Activated CD8-positive, alpha-beta memory T cell treated with anti-CD3 and anti-CD28 coated beads, Interleukin-2, amount 50 U/mL, for 48 hours (primary cell): ENCODE measurements around the gene SMYD3.
"Not testable (repeated sequence)": the region's sequence is repeated elsewhere in the genome, so short reads cannot be mapped to it uniquely, and the experiment has no call there.

Source experiments
- DNase-seq: peaks from one replicate; pipeline ENCODE4 v3.0.0-alpha.2; 2020

The SMYD3 gene

DNA sequence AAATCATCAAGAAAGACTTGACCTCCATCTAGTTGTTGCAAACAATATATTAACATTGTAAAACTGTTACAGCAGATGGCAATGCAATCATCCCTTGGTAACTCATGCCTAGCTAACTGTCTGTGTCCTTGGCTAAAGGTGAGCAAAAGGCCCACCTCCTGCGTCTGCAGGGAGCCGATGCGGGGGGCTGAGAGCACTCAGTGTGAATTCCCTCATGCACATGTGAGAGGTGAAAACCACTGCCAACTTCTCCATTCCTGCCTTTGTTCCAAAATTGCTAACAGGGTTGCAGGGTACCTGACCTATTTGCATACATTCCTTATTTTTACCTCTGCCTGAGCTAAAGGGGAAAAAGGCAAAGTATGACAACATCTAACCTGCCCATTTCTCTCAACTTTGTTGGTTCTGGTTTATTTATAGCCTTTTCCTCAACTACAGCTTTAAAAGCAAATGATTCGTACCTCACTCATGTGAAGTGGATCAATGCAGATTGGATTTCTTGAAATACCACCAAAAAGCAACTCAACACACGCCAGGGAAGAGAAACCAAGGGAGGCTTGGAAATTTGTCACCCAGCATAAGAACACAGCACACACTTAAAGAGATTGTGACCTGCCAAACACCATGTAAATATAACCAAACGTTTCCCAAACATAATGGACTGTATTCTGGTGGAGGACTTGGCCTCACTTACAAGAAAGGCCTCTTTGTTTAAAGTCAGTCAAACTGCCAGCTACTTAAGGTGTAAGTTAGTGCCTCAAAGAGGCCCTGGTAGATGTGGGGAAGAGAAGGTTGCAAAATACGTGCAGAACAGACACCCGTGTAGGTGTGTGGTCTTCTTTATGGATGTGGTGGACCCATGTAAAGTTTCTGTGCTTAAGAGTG, 651.0 kb downstream of the SMYD3 start:
- no peak for DNase-seq

DNA sequence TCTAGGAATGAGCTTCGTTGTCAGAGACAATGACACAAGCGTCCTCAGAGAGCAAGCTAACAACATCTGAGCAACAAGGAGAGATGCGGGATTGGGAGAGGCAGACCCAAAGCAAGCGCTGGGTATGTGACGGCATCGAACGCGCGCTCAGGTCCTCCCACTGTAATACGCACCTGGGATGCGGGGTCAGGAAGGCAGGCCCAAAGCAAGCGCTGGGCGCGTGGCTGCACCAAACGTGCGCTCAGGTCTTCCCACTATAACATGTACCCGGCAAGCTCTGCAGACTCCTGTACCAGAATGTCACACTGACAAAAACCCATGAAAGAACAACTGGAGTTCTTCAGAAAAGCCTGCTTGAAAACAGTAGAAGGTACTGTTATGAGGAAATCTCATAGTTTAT, 653.8 kb downstream of the SMYD3 start:
- no peak for DNase-seq

DNA sequence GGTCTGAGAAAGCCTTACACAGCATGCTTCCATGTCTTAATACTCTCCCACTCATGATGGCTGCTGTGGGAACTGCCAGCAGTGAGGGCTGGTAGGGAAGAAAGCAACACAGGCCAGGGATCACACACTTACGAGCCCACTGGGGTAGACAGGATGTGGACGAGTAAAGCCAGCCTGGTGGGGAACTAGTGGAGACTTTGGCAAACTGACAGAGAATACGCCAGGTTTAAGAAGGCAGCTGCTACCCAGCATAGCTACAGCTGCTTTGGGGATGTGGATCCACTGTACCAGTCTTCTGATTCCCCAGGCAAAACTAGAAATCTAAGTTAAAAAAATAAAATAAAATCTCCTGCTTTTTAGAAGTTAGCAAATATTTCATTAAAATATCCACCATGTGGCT, 664.0 kb downstream of the SMYD3 start:
- no peak for DNase-seq

DNA sequence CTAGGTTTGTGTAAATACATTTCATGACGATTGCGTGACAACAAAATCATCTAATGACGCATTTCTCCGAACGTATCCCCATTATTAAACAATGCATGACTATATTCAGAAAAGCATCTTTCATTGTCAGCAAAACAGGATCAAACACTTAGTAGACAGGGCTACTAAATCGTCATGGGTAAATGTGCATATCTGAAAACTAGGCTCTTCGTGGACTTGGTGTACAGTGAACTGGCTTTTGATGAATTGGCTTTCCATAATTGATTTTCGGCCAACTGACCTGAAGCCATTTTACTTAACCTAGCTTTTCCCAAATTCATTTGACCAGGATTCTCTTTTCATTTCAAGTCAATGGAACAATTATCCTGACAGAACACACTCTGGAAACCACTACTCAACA, 665.0 kb downstream of the SMYD3 start:
- no peak for DNase-seq

DNA sequence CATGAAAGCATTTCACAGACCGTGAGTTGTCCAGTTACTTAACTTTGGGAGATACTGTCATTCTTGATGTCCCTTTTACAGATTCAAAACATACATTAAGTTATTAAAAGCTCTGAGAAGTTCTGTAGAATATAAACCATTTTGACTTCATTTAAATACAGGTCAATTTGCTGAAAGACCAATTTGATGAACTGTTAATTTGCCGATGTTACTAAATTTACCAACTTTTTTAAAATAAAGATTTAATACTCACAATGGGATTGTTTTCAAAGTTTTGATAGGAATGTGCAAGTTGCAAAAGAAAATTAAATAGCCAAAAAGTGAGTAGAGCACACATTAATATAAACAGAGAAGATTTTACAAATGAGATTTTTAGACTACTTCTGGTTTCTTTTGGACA, 666.1 kb downstream of the SMYD3 start:
- DNase-seq, result no peak

DNA sequence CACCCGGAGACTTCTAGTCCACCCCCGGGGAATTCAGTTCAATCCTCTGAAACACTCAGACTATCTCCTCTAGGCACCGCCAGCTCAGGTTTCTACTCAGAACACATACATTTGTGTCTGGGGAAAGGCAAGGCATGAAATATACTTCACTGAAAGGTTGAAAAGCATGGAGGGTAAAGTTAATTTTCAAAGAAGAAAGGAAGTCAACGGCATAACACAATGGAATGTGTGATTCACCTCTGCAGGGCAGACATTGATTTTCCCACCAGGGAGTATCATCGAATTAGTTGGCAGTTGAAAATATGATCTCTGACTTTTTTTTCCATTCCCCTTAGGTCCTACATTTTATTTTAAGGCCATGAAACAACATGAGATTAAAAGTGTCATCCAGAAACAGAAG, 669.4 kb downstream of the SMYD3 start:
- DNase-seq, result no peak

DNA sequence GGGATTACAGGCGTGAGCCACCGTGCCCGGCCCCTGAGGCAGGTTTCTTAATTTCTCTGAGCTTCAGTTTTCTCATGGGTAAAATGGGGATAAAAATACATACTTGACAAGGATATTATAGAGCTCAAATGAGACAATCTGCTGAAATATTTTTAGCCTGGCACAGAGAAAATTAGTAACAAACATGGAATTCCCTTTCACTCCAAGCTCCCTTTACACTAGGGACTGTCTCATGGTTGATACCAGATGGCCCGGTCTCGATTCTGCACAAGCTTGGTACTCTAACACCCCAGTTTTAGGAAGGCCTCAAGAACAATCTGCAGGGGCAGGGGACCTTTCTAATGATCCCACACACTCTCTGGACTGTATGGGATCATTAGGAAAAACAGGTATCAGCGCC, 671.7 kb downstream of the SMYD3 start:
- DNase-seq, result no peak

DNA sequence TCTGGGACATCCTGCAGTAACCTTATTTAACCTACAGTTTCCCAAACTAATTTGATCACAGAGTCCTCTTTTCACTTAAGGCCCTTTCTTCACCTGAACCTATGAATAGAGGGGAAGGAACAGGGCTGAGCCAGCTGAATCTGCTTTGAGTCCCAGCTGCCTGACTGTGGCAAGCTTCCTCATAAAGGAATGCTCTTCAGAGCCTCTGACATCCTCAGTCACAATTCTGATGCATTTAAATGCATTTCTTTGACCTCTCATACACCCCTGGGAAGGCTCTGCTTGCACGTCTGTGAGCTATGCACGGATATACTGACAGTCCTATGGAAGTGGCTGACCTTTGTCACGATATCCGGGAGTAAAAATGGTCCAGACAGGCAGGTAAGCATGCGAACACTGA, 673.1 kb downstream of the SMYD3 start:
- no peak for DNase-seq

DNA sequence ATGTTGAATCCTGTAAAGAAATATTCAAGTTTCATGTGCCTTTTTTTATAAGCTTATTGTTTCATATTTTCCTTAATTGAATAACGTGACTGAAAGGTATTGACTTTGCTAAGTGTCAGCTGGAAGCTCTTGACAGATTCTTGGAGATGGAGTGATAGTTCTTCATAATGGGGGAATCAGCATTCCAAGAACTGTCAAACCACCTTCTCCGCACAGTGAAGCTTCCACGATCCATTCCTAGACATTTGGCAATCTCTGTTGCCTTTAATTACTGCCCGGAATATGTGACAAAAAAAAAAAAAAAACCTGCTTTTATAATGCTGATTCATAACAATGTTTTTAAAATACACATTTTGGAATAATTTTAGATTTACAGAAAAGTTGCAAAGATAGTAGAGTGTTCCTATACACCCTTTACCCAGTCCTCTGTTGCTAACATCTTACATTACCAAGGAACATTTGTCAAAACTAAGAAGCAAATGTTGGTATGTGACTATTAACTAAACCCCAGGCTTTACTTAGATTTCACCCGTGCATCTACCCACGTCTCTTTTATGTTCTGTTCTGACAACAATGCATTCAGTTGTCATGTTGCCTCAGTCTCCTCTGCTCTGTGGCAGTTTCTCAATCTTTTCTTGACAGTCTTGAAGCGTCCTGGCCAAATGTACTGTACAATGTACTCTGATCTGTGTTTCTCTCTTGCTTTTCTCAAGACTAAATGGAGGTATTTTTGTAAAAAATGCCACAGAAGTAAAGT, 674.1 kb downstream of the SMYD3 start:
- DNase-seq, result no peak

DNA sequence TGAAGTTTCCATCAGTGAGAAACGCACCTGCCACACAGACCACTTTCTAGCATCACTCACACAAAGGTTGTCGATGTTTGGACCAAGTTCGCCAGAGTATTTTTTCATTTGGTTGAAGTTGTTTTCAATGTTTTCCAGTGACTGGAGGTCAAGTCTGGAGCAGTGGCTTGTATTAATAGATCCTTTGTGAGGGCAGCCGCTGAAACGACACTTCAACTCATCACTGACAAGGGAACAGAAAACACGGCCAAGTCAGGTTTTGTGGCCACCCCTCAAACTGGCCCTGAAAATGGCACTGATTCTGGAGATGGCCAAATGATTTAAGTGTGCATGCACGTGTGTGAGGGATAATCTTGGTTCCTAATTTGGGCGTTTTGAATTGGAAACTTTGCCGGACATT, 675.6 kb downstream of the SMYD3 start:
- no peak for DNase-seq

DNA sequence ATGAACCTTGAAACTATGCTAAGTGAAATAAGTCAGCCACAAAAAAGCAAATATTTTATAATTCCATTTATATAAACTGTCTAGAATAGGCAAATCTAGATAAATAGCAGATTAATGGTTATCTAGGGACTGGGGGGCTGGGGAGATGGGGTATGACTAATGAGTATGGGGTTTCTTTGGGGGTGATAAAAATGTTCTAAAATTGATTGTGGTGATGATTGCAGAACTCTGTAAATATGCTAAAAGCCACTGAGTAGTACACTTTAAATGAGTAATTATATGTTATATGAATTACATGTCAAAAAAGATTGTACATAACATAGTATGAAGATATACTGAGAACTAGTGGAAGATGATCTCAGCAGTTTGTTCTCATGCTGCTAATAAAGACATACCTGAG, 677.3 kb downstream of the SMYD3 start:
- DNase-seq, result no peak

DNA sequence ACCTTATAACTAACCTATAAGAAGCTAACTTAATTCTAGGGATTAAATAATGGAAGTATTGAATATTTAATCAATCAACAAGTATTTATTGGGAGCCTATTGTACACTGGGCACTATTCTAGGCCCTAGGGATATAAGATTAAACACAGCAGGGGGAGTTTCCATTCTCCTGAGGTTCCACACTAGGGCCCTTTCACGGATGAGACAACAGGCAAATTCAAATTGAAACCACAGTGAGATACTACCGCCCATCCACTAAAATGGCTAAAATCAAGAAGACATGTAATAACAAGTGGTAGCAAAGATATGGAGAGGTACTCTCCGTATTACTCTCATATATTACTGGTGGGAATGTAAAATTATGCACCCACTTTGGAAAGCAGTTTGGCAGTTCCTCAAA, 677.9 kb downstream of the SMYD3 start:
- no peak for DNase-seq

DNA sequence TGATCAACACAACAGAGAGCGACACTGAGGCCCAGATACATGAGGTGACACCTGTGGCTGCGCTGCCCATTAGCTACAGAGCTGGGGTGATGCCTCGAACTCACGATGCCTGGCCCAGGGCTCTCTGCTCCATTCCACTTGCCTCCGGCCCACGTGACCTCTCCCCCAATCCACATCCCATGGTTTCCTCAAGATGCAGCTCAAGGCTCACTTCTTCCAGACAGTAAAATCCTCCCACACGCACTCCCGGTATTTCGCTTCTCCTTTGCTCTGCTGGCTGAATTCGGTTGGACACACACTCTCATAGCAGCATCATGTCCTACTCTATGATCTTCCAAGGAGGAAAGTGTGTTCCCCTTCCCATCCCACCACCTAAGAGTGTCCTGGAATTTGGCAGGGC, 679.8 kb downstream of the SMYD3 start:
- DNase-seq, result no peak

DNA sequence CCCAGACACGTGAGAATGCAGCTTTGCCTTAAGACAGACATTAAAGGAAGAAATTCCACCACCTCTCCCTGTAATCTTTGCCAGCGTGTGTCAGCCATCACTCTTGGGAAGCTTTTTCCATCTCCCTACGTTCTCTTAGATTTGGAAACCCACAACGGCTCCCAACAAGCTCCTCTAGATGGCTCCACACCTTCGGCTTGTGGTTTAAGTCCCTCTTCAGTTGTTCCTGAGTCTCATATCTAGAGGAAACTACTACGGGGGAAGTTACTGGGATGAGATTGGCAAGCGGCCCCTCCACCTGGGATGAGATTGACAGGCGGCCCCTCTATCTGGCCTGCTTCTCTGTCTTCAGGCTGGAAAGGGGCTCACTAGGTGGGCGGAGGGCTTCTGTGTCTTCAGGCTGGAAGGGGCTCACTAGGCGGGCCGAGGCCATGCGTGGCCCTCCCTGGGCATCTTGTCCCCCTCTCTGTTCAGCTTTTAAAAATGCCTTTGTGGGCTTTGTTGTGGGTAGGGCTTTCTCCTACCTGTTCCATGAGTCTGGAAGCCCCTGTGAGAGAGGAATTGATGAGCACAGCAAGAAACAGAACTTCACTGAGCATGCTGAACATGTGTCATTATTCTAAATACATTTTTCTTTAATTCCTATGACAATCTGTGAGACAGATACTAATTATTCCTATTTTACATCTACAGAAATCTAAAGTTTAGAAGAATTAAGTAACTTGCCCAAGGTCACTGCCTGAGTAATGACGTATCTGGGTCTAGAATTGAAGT, 681.8 kb downstream of the SMYD3 start:
- DNase-seq, result no peak

DNA sequence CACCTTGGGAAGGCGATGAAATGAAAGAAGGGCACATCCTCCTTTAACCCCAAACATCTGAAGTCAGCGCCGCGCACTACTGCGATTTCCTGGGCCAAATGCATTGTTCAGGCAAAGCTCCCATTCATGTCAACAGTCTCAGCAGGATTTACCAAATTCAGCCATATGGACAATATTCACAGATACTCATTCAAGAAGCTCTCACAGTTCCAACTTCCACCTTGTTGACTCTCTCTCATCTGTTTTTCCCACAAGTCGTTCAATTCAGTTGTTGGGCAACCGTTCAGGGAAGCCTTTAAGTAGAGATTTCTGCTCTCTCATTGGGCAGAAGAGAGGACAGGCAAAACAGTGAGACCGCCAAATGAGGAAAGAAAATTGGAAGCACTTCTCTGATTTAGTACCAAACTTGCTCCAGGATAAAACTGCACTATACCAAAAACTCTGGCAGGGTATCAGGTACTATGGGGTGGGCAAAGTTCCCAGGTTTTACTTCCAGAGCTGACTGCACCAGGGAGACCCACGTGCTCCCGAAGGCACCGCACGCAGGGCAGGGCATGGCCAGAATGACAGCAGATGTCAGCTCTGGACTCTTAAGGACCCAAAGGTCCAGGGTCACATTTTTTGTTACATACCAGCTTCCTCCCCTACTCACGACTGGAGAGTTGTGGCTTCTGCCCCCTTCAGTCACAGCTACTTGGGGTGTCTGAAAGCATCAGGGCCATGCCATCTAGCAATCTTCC, 683.5 kb downstream of the SMYD3 start:
- no peak for DNase-seq

DNA sequence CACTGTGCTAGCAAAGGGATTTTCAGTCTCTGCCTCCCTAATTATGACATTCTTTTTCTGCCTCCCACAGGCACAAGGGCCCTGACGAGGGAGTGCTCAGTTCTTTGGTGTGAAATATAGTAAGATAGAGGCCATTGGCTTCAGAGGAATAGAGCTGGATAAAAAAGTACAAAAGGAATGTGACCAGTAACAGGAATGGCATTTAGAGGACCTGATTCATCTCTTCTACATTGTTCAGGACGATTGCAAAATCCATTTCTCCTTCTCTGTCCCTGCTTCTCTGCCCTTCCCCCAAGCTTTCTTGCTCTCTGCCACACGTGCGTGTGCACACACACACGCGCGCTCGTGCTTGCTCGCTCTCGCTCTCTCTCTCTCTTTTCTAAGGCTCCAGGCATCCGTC, 684.1 kb downstream of the SMYD3 start:
- no peak for DNase-seq

DNA sequence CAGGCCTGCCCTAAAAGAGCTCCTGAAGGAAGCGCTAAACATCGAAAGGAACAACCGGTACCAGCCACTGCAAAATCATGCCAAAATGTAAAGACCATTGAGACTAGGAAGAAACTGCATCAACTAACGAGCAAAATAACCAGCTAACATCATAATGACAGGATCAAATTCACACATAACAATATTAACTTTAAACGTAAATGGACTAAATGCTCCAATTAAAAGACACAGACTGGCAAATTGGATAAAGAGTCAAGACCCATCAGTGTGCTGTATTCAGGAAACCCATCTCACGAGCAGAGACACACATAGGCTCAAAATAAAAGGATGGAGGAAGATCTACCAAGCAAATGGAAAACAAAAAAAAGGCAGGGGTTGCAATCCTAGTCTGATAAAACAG, 688.7 kb downstream of the SMYD3 start:
- DNase-seq, result not testable (repeated sequence)

DNA sequence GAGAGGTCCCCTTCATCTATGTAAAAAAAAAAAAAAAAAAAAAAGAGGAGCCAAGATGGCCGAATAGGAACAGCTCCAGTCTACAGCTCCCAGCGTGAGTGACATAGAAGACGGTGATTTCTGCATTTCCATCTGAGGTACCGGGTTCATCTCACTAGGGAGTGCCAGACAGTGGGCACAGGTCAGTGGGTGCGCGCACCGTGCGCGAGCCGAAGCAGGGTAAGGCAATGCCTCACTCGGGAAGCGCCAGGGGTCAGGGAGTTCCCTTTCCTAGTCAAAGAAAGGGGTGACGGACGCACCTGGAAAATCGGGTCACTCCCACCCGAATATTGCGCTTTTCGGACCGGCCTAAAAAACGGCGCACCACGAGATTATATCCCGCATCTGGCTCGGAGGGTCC, 690.6 kb downstream of the SMYD3 start:
- not testable (repeated sequence) for DNase-seq

DNA sequence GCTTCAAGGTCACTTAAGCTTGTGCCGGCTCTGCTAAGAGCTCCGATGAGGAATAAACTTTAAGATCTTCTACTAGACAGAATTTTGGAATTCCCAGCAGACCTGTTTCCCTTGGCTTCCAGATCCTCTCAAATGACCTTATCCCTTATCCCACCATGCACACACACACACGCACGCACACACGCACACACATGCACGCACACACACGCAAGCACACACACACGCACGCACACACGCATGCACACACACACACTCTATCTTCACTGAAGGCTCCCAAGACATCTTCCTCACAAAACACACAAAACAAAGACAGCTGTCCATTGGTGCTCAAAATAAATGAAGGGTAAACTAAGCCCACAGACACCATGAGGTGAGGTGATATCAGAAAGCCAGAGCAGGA, 692.4 kb downstream of the SMYD3 start:
- no peak for DNase-seq

DNA sequence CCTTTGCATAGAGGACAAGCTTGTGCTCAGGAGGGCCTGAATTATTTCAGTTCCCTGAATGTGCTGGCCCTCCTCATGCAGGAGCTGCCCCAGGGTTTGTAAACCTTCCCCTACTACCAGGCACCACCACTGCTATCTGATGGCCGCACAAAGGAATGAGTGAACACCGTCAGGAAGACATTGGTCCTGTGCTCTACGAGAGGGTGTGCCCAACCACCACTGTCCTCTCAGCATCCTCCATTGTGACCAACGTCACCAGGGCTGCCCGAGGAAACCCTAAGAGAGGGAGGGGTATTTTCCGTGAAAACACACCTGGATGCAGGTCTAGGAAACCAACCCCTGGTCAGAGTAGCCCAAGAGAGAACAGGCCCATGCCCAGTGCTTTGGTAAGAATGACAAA, 694.8 kb downstream of the SMYD3 start:
- no peak for DNase-seq

DNA sequence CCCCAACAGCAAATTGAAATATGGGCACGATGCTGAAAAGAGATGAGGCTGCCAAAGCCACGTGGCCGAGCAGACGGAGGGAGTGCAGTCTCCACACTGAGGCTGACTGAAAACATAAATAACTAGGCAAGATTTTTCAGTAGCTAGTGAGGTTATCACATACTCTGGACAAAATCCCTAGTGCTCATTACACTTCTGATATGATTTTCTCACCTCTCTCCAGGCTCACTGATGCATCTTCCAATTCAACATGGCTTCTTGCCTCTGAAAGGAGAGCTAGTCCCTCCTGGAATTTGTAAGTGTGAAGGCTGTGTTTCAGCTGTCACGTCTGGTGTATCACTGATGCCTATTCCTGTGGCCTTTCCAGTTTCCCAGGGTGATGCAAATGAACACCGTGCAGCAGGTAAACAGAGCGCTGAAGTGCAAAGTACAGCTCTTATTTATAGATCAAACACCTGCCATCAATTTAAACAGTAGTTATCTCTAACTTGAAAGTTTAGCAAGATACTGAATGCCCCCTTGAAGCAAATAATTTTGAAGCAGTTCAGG, 696.2 kb downstream of the SMYD3 start:
- no peak for DNase-seq

DNA sequence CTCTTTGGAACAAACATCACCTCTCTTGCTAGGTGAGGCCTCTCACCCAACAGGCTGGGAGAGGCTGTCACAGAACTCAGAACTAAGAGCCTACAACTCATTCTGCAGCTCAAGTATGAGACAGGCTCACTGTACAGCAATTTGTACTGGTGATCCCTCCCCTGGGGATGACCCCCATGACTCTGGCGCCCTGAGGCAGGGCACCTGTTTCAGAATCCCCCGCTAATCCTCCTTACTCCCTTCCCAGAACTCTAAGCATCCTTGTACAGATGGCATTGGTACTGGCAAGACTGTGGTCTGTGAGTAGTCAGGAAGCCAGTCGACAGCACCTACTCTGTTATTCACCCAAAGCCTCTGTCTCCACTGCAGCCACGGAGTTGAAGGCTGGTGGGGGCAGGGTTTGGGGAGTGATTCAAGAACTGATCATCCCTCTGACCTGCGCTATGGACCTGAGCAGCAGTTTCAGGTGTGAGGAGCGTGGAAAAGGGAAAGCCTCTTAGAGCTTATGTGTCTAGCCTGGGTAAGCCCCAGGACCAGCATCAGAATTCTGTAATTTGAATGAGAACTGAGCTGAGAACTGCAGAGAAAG, 696.8 kb downstream of the SMYD3 start:
- no peak for DNase-seq
